GM18508 (cell line): ENCODE measurements around the gene RIPOR3.
"Not testable (repeated sequence)": the region's sequence is repeated elsewhere in the genome, so short reads cannot be mapped to it uniquely, and the experiment has no call there.

Experiments used
- ATAC-seq: cut with Tn5 transposase; IDR thresholded peaks from one replicate; pipeline ENCODE4 v1.9.1; 2021; ENCODE audit warnings: moderate number of reproducible peaks; ENCODE audit not compliant: insufficient read depth, unreplicated experiment

RIPOR3 gene

GRCh38 chr20:50539798-50540197 is 151.5 kb downstream of the RIPOR3 start:
- ATAC-seq: not testable (repeated sequence)

- ATAC-seq: no peak
These were observed 153.1 kb downstream of the RIPOR3 start for GRCh38 chr20:50538276-50538675.

DNA sequence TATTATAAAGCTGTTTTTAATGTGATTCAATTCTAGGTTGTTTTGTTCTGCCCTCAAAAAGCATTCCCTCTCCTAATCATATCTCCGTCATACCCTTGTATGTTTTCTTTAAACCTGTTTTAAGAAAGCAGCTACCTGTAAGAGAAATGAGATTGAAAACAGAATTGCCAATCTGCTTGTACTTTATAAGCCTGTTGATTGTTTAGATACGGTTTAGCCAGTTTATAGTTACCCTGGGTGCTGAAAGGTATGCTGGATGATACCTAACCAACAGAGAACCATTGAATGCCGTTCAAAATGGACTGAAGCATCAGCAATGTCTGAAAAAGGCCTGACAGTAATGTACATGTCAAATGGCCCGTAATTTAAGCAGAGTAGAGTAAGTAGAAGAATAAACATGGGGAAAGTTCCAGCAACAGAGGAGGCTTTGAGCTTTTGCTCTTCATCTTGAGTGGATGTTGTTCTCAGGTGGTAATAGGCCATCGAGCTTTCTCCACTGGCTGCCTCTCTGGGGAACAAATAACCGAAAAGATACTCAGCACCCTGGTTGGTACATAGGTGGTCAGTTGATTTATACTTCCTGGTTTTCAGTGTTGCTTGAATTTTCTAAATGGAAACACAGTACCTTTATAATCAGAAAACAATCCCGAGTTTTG is 153.7 kb downstream of the RIPOR3 start:
- no peak for ATAC-seq

GRCh38 chr20:50536333-50536732 is 155.0 kb downstream of the RIPOR3 start:
- no peak for ATAC-seq
